Endometrial microvascular endothelial cells (primary cell): ENCODE data around the gene PRTN3. TPM values are rescaled to one million over a fixed set of nuclear protein-coding genes. Genes with fewer than 3 reads are reported as not detected.
"Not testable (repeated sequence)": the region's sequence is repeated elsewhere in the genome, so short reads cannot be mapped to it uniquely, and the experiment has no call there.

Experiments
- in situ Hi-C: cut with HindIII; loops from 2 replicates; pipeline ENCODE4 v1.10.0; 2017; ENCODE audit warnings: low sequenced_read_pairs, low pct_unique_long_range_greater_than_20kb; ENCODE audit errors: inconsistent ontology term
- total RNA-seq: library from RNA; depleted of rRNA; stranded (reverse); fragments of >200 nt; gene quantifications from one replicate; pipeline ENCODE4 v1.2.3, GENCODE V29; 2015; ENCODE audit errors: inconsistent ontology term

Gene PRTN3
- total RNA-seq, 1 donor from 2014 or later, result not detected

- in situ Hi-C loops, result no loop called here
These were observed 32.8 kb downstream of the PRTN3 start for GRCh38 chr19:873561-874041.

GRCh38 chr19:875265-875879 is 34.6 kb downstream of the PRTN3 start:
- in situ Hi-C loops, result no loop called here

- in situ Hi-C loops, result no loop called here
These were observed 35.3 kb downstream of the PRTN3 start for GRCh38 chr19:876089-876488.

DNA sequence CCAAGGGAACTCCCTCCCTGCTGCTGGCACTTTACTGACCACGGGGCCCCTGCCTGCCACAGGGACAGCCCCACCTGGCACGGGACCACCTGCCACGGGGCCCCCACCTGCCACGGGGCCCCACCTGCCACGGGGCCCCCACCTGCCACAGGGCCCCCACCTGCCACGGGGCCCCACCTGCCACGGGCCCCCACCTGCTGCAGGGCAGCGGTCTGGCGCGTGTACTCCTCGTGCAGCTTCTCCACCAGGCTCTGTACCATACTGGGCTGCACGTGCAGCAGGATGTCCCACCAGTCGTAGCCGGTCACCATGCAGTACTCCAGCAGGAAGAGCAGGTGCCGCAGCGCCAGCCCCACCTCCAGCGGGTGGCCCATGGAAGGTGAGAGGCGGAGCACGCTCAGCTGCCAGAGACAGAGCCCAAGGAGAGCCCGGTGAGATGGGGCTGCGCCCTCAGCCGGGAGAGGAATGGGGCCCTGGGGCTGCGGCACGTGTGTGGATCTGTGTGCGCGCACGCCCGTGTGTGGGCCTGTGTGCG is 36.0 kb downstream of the PRTN3 start:
- in situ Hi-C loops, result no loop called here

GRCh38 chr19:877992-878660 is 37.3 kb downstream of the PRTN3 start:
- in situ Hi-C loops, result not testable (repeated sequence)

- in situ Hi-C loops, result not testable (repeated sequence)
These were observed 38.2 kb downstream of the PRTN3 start for GRCh38 chr19:878751-879561.

GRCh38 chr19:879711-880438 is 39.1 kb downstream of the PRTN3 start:
- in situ Hi-C loops, result no loop called here

DNA sequence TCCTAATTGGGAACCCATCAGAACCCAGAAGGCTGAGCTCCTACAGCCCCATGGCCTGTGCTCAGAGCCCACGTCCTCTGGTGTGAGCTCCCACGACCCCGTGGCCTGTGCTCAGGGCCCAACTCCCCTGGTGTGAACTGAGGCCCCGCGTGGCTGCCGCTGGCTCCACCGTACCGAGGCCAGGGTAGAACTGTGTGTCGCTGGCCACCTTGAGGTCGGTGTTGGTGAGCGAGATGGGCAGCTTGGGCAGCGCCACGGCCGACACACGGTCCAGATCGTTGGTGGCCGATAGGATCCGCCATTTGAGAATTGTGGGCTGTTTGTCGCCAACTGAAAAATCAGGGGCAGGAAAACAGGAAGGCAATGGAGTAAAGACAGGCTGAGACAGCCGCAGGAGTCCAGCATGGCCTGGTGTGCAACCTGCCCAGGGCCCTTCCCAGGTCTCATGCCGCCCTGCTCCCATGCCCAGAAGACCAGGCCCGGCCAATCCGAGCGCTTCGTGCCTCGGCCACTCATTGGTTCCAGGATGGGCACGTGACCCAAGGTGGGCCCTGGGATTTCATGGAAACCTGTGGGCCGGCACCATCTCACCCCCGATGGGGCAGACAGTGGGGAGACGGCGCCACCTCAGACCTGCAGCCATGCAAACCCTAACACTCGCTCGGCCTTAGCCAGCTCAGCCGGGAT is 40.7 kb downstream of the PRTN3 start:
- in situ Hi-C loops, result no loop called here

- in situ Hi-C loops, result no loop called here
These were observed 42.2 kb downstream of the PRTN3 start for GRCh38 chr19:882871-883497.

GRCh38 chr19:883661-884211 is 42.9 kb downstream of the PRTN3 start:
- in situ Hi-C loops, result no loop called here

DNA sequence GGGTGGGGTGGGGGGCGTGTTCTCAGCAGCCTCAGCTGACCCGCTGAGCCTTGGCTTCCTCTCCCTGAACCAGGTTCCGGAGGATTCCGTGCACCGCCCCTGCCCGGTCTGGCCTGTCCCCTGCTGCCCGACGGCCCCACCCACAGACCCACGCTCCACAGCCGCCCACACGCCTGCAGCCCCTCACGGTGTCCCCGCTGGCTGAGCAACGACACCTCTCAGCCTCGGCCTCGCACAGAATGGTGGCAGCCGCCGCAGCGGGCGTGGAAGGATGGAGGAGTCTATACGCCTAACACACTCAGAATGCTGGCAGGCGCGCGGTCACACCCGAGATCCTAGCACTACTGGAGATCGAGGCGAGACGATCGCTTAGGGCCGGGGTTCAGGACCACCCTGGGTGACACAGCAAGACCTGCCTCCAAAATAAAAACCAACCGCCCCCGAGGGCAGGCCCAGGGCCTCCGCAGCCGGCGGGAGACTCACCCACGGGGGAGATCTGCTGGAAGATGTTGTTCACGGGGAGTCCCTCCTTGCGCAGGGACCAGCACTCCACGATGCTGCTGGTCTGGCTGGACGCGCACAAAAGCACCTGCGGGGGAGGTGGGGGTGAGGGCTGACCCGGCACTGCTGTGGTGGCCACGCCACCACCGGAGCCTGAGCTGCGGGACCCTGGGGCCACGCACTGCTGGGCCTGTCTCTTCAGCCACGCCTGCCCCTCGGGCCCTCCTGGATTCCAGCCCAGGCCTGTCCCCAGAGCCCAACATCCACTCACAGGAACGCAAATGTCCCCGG is 43.8 kb downstream of the PRTN3 start:
- in situ Hi-C loops, result no loop called here

DNA sequence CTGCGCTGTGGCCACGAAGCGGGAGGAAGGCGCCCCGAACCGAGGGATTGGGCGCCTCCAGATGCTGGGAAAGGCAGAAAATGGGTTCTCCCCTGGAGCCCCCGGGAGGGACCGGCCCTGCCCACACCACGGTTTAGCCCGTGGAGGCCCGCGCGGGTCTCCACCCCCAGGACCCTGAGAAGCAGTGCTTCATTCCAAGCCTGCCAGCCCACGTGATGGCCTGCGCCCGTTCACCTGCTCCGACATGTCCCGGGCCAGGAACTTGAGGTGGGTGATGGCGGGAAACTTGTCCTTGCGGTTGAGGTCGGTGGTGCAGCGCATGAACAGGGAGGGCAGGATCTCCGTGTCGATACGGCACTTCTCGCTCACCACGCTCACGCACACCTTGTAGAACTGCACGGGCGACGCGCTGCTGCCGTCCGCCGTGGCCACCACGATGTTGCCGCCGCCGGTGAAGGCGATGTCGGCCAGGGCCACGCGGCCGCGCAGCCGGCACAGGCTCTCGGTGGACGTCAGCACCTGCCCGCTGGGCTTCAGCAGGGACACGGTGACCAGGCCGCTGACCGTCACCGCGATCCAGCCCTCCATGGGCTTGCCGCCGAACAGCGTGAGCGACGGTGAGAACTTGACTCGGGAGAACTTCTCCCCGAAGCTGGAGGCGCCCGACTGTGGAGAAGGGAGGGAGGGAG is 44.9 kb downstream of the PRTN3 start:
- in situ Hi-C loops, result no loop called here

- in situ Hi-C loops, result no loop called here
These were observed 46.3 kb downstream of the PRTN3 start for GRCh38 chr19:887072-887471.

DNA sequence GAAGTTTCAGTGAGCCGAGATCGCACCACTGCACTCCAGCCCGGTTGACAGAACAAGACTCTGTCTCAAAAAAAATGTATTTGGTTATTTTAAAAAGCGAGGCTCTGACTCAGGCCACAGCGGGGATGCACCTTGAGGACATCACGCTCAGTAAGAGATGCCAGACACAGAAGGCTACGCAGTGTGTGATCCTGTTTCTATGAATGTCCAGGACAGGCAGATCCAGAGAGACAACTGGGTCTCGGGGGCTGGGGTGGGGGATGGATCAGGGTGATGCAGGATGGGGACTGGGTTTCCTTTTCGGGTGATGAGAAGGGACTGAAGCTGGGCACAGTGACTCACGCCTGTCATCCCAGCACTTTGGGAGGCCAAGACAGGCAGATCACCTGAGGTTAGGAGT is 46.8 kb downstream of the PRTN3 start:
- in situ Hi-C loops, result no loop called here

DNA sequence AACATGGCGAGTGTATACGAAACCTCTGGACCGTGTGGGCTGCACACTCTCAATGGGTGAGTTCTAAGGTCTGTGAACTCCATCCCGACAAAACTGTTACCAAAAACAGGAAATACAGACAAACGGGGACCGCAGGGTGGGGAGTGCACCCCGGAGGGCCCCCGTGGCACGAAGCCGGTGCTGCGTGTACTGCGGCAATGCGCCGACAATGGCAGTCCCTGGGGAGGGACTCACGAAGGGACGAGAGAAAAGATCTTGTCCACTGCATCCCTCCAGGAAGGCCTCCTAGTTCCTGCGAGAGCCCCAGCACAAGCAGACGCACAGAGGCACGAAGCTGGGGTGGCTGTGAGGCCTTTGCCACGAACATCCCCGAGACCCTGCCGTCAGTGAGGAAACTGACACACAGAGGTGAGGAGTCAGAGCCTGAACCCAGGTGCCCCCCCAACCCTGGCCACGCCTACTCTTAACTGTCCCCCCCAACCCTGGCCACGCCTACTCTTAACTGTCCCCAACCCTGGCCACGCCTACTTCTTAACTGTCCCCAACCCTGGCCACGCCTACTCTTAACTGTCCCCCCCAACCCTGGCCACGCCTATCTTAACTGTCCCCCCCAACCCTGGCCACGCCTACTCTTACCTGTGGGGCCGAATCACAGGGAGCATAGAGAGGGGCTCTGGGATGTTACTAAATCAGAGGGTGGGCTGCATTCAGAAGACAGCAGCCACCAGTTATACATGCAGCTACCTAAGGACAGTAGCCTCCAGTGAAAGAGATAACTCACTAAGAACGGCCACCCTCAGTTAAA is 48.0 kb downstream of the PRTN3 start:
- in situ Hi-C loops, result no loop called here
